ENCODE data around the gene TRIM5.
"Not testable (repeated sequence)": the region's sequence is repeated elsewhere in the genome, so short reads cannot be mapped to it uniquely, and the experiment has no call there.

The TRIM5 gene

GRCh38 chr11:5690216-5690615 lies 5.3 kb upstream of the TRIM5 start:
- DNase-seq (ENCODE audit: low spot score) (no peak), FAIRE-seq (no peak)

GRCh38 chr11:5689551-5689983 lies 4.7 kb upstream of the TRIM5 start, which contains the start of gene TRIM22:
TSS of gene TRIM22 (plus strand) at chr11:5689790. CDS start at chr11:5696233, 6,443 bp downstream.
- DNase-seq (ENCODE audit: low spot score) = peak; percentile 39
- no peak for FAIRE-seq

- FAIRE-seq = no peak
- DNase-seq (ENCODE audit: low spot score) = no peak
Measured at GRCh38 chr11:5688482-5688881, 3.6 kb upstream of the TRIM5 start.

GRCh38 chr11:5686426-5686825 lies 1.6 kb upstream of the TRIM5 start:
- FAIRE-seq (no peak), DNase-seq (ENCODE audit: low spot score) (no peak)

GRCh38 chr11:5684036-5684645 lies 733 bp downstream of the TRIM5 start:
- DNase-seq (ENCODE audit: low spot score) = no peak
- no peak for FAIRE-seq

GRCh38 chr11:5683620-5684019 lies 1.3 kb downstream of the TRIM5 start:
- DNase-seq (ENCODE audit: low spot score); FAIRE-seq: not testable (repeated sequence)

- DNase-seq (ENCODE audit: low spot score); FAIRE-seq: not testable (repeated sequence)
Measured at GRCh38 chr11:5682890-5683441, 1.9 kb downstream of the TRIM5 start.

- FAIRE-seq (peak; percentile 92), DNase-seq (ENCODE audit: low spot score) (peak; percentile 90)
Measured at GRCh38 chr11:5679811-5680210, 5.1 kb downstream of the TRIM5 start.

GRCh38 chr11:5674391-5674790 lies 10.5 kb downstream of the TRIM5 start:
- DNase-seq (ENCODE audit: low spot score) = no peak
- no peak for FAIRE-seq

GRCh38 chr11:5671831-5672230 lies 13.0 kb downstream of the TRIM5 start:
- DNase-seq (ENCODE audit: low spot score) (peak; percentile 31), FAIRE-seq (peak; percentile 86)

GRCh38 chr11:5666402-5666793 lies 18.5 kb downstream of the TRIM5 start:
- DNase-seq (ENCODE audit: low spot score) (no peak), FAIRE-seq (no peak)

GRCh38 chr11:5665746-5666401 lies 19.0 kb downstream of the TRIM5 start:
- DNase-seq (ENCODE audit: low spot score) = no peak
- no peak for FAIRE-seq

GRCh38 chr11:5665051-5665570 lies 19.8 kb downstream of the TRIM5 start:
- FAIRE-seq (no peak), DNase-seq (ENCODE audit: low spot score) (no peak)

- DNase-seq (ENCODE audit: low spot score) = no peak
- FAIRE-seq = no peak
Measured at GRCh38 chr11:5663511-5663910, 21.4 kb downstream of the TRIM5 start.

GRCh38 chr11:5658318-5658717 lies 26.6 kb downstream of the TRIM5 start:
- DNase-seq (ENCODE audit: low spot score) (no peak), FAIRE-seq (no peak)

GRCh38 chr11:5656956-5657355 lies 27.9 kb downstream of the TRIM5 start:
- DNase-seq (ENCODE audit: low spot score); FAIRE-seq: not testable (repeated sequence)

- no peak for DNase-seq (ENCODE audit: low spot score)
- no peak for FAIRE-seq
Measured at GRCh38 chr11:5655474-5655873, 29.4 kb downstream of the TRIM5 start.

GRCh38 chr11:5646139-5646538 lies 38.7 kb downstream of the TRIM5 start:
- no peak for FAIRE-seq
- no peak for DNase-seq (ENCODE audit: low spot score)

GRCh38 chr11:5643585-5643984 lies 41.3 kb downstream of the TRIM5 start:
- DNase-seq (ENCODE audit: low spot score) (no peak), FAIRE-seq (no peak)

- FAIRE-seq = no peak
- no peak for DNase-seq (ENCODE audit: low spot score)
Measured at GRCh38 chr11:5639953-5640352, 44.9 kb downstream of the TRIM5 start.

- FAIRE-seq (no peak), DNase-seq (ENCODE audit: low spot score) (no peak)
Measured at GRCh38 chr11:5631969-5632635, 52.8 kb downstream of the TRIM5 start.

GRCh38 chr11:5631417-5631816 lies 53.5 kb downstream of the TRIM5 start:
- FAIRE-seq (no peak), DNase-seq (ENCODE audit: low spot score) (no peak)
